Lung (tissue), 12 donors: ENCODE measurements around the gene TEKTIP1. TPM values are rescaled to one million over a fixed set of nuclear protein-coding genes. Genes with fewer than 3 reads are reported as not detected.

Experiments
- ATAC-seq: fragments of 200-7000 bp; cut with Tn5 transposase; one replicate; pipeline ENCODE4 v1.9.1; 2020; ENCODE audit warnings: moderate number of reproducible peaks; ENCODE audit not compliant: insufficient read depth, low FRiP score
- DNase-seq, 3 donors: peaks; one replicate each; pipeline ENCODE4 v3.0.0-alpha.2; 2013 to 2017
- H3K27ac ChIP-seq, 2 donors: one replicate each; pipeline ENCODE4 v1.5.1; 2013; ENCODE audit warnings: mild to moderate bottlenecking in 2 of 2, moderate library complexity in 2 of 2, control low read depth in 1 of 2, inconsistent platforms in 1 of 2, low read depth in 1 of 2, low read length in 1 of 2
- H3K27me3 ChIP-seq, 3 donors: one replicate each; pipeline ENCODE4 v1.5.1; 2013; ENCODE audit warnings: low read length in 2 of 3; ENCODE audit not compliant: control insufficient read depth in 3 of 3, insufficient read depth in 3 of 3
- H3K36me3 ChIP-seq, 4 donors: one replicate each; pipeline ENCODE4 v1.5.1; 2013; ENCODE audit warnings: low read length in 4 of 4, mild to moderate bottlenecking in 1 of 4, moderate library complexity in 1 of 4; ENCODE audit not compliant: control insufficient read depth in 4 of 4, insufficient read depth in 4 of 4
- H3K4me1 ChIP-seq, 5 donors: one replicate each; pipeline ENCODE4 v1.5.1; 2013; ENCODE audit warnings: low read length in 5 of 5, mild to moderate bottlenecking in 2 of 5, moderate library complexity in 1 of 5; ENCODE audit not compliant: control insufficient read depth in 5 of 5, insufficient read depth in 5 of 5
- H3K4me3 ChIP-seq: one replicate; pipeline ENCODE4 v1.5.1; 2013; ENCODE audit warnings: mild to moderate bottlenecking, control low read depth, moderate library complexity
- H3K9ac ChIP-seq, 2 donors: one replicate each; pipeline ENCODE4 v1.5.1; 2013; ENCODE audit warnings: low read length in 2 of 2, control low read depth in 1 of 2; ENCODE audit not compliant: insufficient read depth in 1 of 2
- H3K9me3 ChIP-seq, 4 donors: one replicate each; pipeline ENCODE4 v1.5.1; 2013; ENCODE audit warnings: low read length in 3 of 4, mild to moderate bottlenecking in 1 of 4, moderate library complexity in 1 of 4; ENCODE audit not compliant: control insufficient read depth in 4 of 4, insufficient read depth in 3 of 4
- WGBS, 2 donors: extraction: QIAGEN DNeasy Blood & Tissue Kit; methylation state at CpG; one replicate each; pipeline ENCODE4 v1.1.7; 2013; 5-methylcytosine and 5-hydroxymethylcytosine counted together
- polyA plus RNA-seq, 2 donors: library from polyadenylated mRNA; stranded (reverse); fragments of 200-250 nt; gene quantifications; one replicate each; pipeline ENCODE4 v1.2.1, GENCODE V29; 2013
- total RNA-seq, 2 donors: library from RNA; depleted of rRNA in 1 of 2; stranded (reverse); fragments of >200 nt in 1 of 2; gene quantifications; one replicate each; pipeline ENCODE4 v1.2.1, GENCODE V29; 2014 to 2021
- TF ChIP-seq, protein P1 (sequence below): IDR thresholded peaks from 2 replicates; pipeline ENCODE4 v1.5.1; 2012; ENCODE audit warnings: mild to moderate bottlenecking; ENCODE audit errors: control extremely low read depth, extremely low read depth
- donor health status: control.
- donor health status: control.
- donor health status: Bipolar disorder and iron deficiency.
- donor health status: healthy.
- donor health status: DM: yes; HTN: yes; CAD: no.

Gene TEKTIP1
- total and polyA plus RNA-seq, 4 donors = 0.20 to 5.8 (median 0.91) TPM

DNA sequence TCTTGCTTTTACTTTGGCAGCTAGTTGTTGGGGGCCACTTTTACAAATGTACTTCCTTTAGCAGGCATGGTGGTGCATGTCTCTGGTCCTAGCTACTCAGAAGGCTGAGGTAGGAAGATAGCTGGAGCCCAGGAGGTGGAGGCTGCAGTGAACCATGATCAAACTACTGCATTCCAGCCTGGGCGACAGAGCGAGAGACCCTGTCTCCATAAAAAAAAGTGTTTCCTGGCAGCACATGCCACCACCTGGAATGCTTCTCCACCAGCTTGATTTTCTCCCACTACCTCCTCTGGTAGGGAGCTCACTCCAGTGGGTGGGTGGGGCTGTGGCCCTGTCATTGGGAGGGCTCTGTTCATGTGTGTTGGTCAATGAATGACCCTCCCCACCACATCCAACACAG, 20.3 kb upstream of the TEKTIP1 start:
- ATAC-seq (no peak), DNase-seq (no peak)
- Histone ChIP-seq H3K4me1 (peaks cover 0 to 11% (median 2%) of the 10 kb centered on the region in 5 donors), H3K4me3 (no peak overlapping the region), H3K9ac (no peak overlapping the region), H3K27ac (no peak overlapping the region), H3K36me3 (peaks cover 0 to 19% (median 6%) of the 10 kb centered on the region in 4 donors), H3K27me3 (no peaks in the 10 kb centered on the region), H3K9me3 (peaks cover 0 to 1% (median 0%) of the 10 kb centered on the region in 4 donors)
- TF ChIP-seq, protein P1, sequence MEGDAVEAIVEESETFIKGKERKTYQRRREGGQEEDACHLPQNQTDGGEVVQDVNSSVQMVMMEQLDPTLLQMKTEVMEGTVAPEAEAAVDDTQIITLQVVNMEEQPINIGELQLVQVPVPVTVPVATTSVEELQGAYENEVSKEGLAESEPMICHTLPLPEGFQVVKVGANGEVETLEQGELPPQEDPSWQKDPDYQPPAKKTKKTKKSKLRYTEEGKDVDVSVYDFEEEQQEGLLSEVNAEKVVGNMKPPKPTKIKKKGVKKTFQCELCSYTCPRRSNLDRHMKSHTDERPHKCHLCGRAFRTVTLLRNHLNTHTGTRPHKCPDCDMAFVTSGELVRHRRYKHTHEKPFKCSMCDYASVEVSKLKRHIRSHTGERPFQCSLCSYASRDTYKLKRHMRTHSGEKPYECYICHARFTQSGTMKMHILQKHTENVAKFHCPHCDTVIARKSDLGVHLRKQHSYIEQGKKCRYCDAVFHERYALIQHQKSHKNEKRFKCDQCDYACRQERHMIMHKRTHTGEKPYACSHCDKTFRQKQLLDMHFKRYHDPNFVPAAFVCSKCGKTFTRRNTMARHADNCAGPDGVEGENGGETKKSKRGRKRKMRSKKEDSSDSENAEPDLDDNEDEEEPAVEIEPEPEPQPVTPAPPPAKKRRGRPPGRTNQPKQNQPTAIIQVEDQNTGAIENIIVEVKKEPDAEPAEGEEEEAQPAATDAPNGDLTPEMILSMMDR = no peak
- WGBS, 2 donors = 86 to 95% methylated on average over 2 of the region's 2 CpGs

DNA sequence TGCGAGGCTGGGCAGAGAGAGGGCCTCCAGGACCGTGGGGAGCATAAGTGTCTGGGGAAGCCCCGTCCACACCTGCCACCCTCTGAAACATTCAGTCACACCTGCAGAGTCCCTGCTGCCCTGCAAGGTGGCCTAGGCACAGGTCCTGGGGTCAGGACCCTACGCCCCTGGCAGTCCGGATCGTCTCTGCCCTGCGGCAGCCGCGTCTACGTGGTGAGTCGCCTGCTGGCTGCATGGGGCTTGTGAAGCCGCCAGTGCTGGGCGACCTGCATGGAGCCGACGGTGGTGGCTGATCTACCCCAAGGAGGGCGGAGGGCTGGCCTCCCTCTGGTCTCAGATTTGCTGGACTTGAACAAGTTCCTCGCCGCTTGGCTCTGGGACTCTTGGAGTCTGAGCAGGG, 19.8 kb upstream of the TEKTIP1 start:
- H3K9ac ChIP-seq = no peak overlapping the region
- peaks cover 0 to 24% (median 9%) of the 10 kb centered on the region in 4 donors for H3K36me3 ChIP-seq
- H3K9me3 ChIP-seq = peaks cover 0 to 1% (median 0%) of the 10 kb centered on the region in 4 donors
- H3K27me3 ChIP-seq = no peaks in the 10 kb centered on the region
- peaks cover 0 to 11% (median 2%) of the 10 kb centered on the region in 5 donors for H3K4me1 ChIP-seq
- DNase-seq (no peak), ATAC-seq (no peak)
- H3K27ac ChIP-seq = no peak overlapping the region
- TF ChIP-seq, protein P1 = no peak
- WGBS, 2 donors = 87 to 95% methylated on average over 18 of the region's 18 CpGs
- H3K4me3 ChIP-seq = no peak overlapping the region

DNA sequence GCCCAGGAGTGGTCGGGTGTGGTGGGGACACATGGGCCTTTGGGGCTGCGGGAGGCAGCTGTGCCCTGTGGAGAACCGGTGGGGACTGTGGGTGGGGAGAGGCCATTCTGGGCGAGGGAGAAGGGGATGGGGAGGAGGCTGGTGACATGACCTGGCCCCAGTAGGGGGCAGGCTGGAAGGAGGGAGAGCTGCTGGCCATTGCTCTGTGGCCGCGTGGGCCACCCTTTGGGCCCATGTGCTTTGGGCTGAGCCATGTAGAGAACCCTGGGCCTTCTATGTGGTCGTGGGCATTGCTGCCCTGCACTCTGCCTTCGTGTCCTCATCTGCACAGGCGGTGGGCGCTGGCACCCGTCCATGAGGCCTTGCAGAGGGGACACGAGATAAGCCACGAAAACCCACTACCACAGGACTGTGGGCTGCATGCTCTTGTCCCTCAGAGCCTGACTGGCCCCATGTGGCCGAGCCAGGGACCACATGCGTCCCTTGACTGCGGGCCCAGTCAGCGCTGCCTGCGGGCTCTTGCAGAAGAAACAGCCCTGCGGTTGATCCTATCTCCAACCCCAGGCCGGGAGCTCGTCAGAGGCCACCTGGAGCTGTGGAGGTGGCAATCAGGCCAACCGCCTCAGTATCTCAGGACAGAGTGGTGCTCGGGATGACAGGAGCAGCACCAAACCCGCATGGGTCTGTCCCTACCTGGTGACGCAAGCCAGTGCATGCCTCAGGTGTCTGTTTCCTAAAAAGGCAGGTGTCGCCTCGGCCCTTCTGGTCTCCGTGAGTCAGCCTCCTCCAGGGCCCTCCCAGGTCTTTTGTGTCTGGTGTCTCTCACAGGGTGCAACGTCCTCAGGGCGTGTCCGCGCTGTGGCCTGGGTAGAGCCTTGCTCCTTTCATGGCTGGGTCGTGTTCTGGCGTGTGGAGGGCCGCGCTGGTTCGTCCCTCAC, 18.5 kb upstream of the TEKTIP1 start:
- no peak overlapping the region for H3K27ac ChIP-seq

More for the DNA sequence above, 18.5 kb upstream of the TEKTIP1 start:
- no peaks in the 10 kb centered on the region for H3K27me3 ChIP-seq
- H3K4me3 ChIP-seq = no peak overlapping the region
- no peak for ATAC-seq
- peaks cover 0 to 30% (median 14%) of the 10 kb centered on the region in 4 donors for H3K36me3 ChIP-seq
- WGBS, 2 donors = 89 to 93% methylated on average over 37 of the region's 37 CpGs
- peaks cover 0 to 1% (median 0%) of the 10 kb centered on the region in 4 donors for H3K9me3 ChIP-seq
- no peak overlapping the region for H3K9ac ChIP-seq
- TF ChIP-seq, protein P1 = no peak
- DNase-seq = no peak
- peaks cover 0 to 11% (median 2%) of the 10 kb centered on the region in 5 donors for H3K4me1 ChIP-seq
